RPMI7951 (cell line): ENCODE data around the gene P2RY12. TPM values are rescaled to one million over a fixed set of nuclear protein-coding genes. Genes with fewer than 3 reads are reported as not detected.

Experiments used
- DNase-seq: peaks from one replicate; pipeline ENCODE4 v3.0.0-alpha.2; 2012; ENCODE audit warnings: low read depth
- total RNA-seq: library from RNA; depleted of rRNA; stranded (reverse); fragments of >200 nt; shearing (Covaris generic); gene quantifications from 2 replicates; pipeline ENCODE4 v1.2.3, GENCODE V29; 2014; rRNA removed

P2RY12 gene
- not detected in 2 replicates for total RNA-seq

- DNase-seq, result no peak
Measured at GRCh38 chr3:151384741-151385174, at the start of gene P2RY12. P2RY12 (minus strand) TSS chr3:151384753; CDS start chr3:151338845, 45,908 bp downstream.

GRCh38 chr3:151432616-151433372 is 48.2 kb upstream of the P2RY12 start:
- DNase-seq, result no peak

- DNase-seq, result peak; percentile 78
Measured at GRCh38 chr3:151431940-151432339, 47.4 kb upstream of the P2RY12 start.

GRCh38 chr3:151430821-151431484 is 46.4 kb upstream of the P2RY12 start:
- no peak for DNase-seq

- DNase-seq, result no peak
Measured at GRCh38 chr3:151428386-151428785, 43.8 kb upstream of the P2RY12 start.

- DNase-seq, result no peak
Measured at GRCh38 chr3:151426341-151426657, 41.7 kb upstream of the P2RY12 start.

GRCh38 chr3:151425627-151426340 is 41.2 kb upstream of the P2RY12 start:
- DNase-seq, result peak; percentile 33

- DNase-seq, result no peak
Measured at GRCh38 chr3:151423091-151423490, 38.5 kb upstream of the P2RY12 start.

- DNase-seq, result no peak
Measured at GRCh38 chr3:151421938-151422337, 37.4 kb upstream of the P2RY12 start.

- DNase-seq, result no peak
Measured at GRCh38 chr3:151419806-151420205, 35.3 kb upstream of the P2RY12 start.

- no peak for DNase-seq
Measured at GRCh38 chr3:151415289-151415688, 30.7 kb upstream of the P2RY12 start.

- DNase-seq, result no peak
Measured at GRCh38 chr3:151412989-151413388, 28.4 kb upstream of the P2RY12 start.

- peak; percentile 57 for DNase-seq
Measured at GRCh38 chr3:151410891-151411559, 26.5 kb upstream of the P2RY12 start.

GRCh38 chr3:151407928-151408327 is 23.4 kb upstream of the P2RY12 start:
- DNase-seq, result no peak

- peak; percentile 65 for DNase-seq
Measured at GRCh38 chr3:151404316-151404715, 19.8 kb upstream of the P2RY12 start.

- DNase-seq, result peak; percentile 59
Measured at GRCh38 chr3:151403246-151403645, 18.7 kb upstream of the P2RY12 start.

- no peak for DNase-seq
Measured at GRCh38 chr3:151402349-151402748, 17.8 kb upstream of the P2RY12 start.

- DNase-seq, result no peak
Measured at GRCh38 chr3:151400341-151400740, 15.8 kb upstream of the P2RY12 start.

GRCh38 chr3:151398895-151399294 is 14.3 kb upstream of the P2RY12 start:
- no peak for DNase-seq

GRCh38 chr3:151395806-151396205 is 11.3 kb upstream of the P2RY12 start:
- DNase-seq, result peak; percentile 76

GRCh38 chr3:151394611-151395010 is 10.1 kb upstream of the P2RY12 start:
- no peak for DNase-seq

GRCh38 chr3:151393941-151394340 is 9.4 kb upstream of the P2RY12 start:
- no peak for DNase-seq
